K562 (cell line): ENCODE data around the gene LGR6.

ENCODE experiments used
- EZH2 ChIP-seq: IDR thresholded peaks from 2 replicates; pipeline ENCODE4 v1.6.1; 2012; ENCODE audit warnings: low read depth, mild to moderate bottlenecking, inconsistent platforms, low read length, borderline replicate concordance
- FOXM1 ChIP-seq, 2 experiments: fragments of 450-650 bp in 1 of 2; sonication (generic) in 1 of 2; formaldehyde crosslinking in 1 of 2; IDR thresholded peaks; 2 replicates each; pipeline versions ENCODE4 v1.6.1 to v1.9.0; 2017 to 2022; ENCODE audit warnings: low read depth in 2 of 2, mild to moderate bottlenecking in 2 of 2, missing genetic modification reagents in 1 of 2, moderate library complexity in 1 of 2
- GABPB1 ChIP-seq: sonication (generic); formaldehyde crosslinking; IDR thresholded peaks from 2 replicates; pipeline ENCODE4 v1.8.0; 2022; ENCODE audit warnings: mild to moderate bottlenecking, missing genetic modification reagents
- HCFC1 ChIP-seq: IDR thresholded peaks from 2 replicates; pipeline ENCODE4 v1.6.1; 2012; ENCODE audit warnings: low read depth, low read length, improper control_type of control experiment
- MTA2 ChIP-seq: fragments of 450-650 bp; IDR thresholded peaks from 2 replicates; pipeline ENCODE4 v1.6.1; 2016; ENCODE audit warnings: low read depth
- POLR2A ChIP-seq: fragments of 450-650 bp; conservative IDR thresholded peaks from 2 replicates; pipeline ENCODE4 v1.6.1; 2016
- SIN3A ChIP-seq, 2 experiments: fragments of 150-350 bp in 1 of 2; IDR thresholded peaks; 2 replicates each; pipeline ENCODE4 v1.6.1; 2011 to 2016; ENCODE audit warnings: borderline replicate concordance in 2 of 2, low read depth in 2 of 2, low read length in 2 of 2, mild to moderate bottlenecking in 2 of 2, moderate library complexity in 2 of 2; ENCODE audit not compliant: control insufficient read depth in 1 of 2
- ZNF584 ChIP-seq: fragments of 200-800 bp; sonication (Bioruptor generic); IDR thresholded peaks from 2 replicates; pipeline ENCODE4 v1.6.1; 2016; ENCODE audit warnings: low read depth, mild to moderate bottlenecking, missing genetic modification characterization, missing compliant biosample characterization

DNA sequence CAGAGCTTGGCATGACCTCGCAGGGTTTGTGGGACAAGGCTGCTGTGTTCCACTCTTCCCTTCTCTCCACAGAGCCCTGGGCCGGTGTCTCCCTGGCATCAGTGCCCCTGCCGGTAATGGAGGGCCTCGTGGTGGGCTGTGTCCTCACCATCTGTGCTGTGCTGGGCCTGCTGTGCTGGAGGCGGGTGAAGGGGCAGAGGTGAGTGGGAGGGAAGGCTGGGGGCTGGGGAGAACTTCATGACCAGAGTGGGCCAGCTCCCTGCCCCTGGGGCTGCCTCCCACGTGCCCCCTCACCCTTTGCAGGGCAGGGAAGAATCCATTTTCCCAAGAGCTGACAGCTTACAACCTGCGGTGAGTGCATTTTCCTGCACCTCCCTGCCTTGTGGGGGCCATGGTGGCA, 12.0 kb upstream of the LGR6 start:
- TF ChIP-seq GABPB1 (CRISPR knock-in tag) (no peak), EZH2 (no peak), SIN3A (IDR thresholded peaks at IDR 0.05; ENCODE audit: borderline replicate concordance in 2 of 2, control insufficient read depth in 1 of 2, low read depth in 2 of 2, low read length in 2 of 2) (no peak), POLR2A (no peak), ZNF584 (no peak), HCFC1 (no peak), MTA2 (no peak), FOXM1 (IDR thresholded peaks at IDR 0.05; ENCODE audit: low read depth) (no peak), FOXM1 (CRISPR knock-in tag; IDR thresholded peaks at IDR 0.05; ENCODE audit: low read depth) (0 out of 2 replicates have a peak, but pooled peaks have one; percentile 35)
